HG03469 (cell line): ENCODE results near the gene USH2A.

ENCODE experiments used
- ATAC-seq: cut with Tn5 transposase; IDR thresholded peaks from one replicate; pipeline ENCODE4 v1.9.1; 2021; ENCODE audit warnings: mild to moderate bottlenecking, moderate library complexity, moderate number of reproducible peaks; ENCODE audit not compliant: unreplicated experiment

The USH2A gene

GRCh38 chr1:216422821-216423520 is at the start of gene USH2A:
Gene USH2A (minus strand): TSS chr1:216423448. CDS start chr1:216422336, 1,112 bp downstream.
- ATAC-seq = no peak

DNA sequence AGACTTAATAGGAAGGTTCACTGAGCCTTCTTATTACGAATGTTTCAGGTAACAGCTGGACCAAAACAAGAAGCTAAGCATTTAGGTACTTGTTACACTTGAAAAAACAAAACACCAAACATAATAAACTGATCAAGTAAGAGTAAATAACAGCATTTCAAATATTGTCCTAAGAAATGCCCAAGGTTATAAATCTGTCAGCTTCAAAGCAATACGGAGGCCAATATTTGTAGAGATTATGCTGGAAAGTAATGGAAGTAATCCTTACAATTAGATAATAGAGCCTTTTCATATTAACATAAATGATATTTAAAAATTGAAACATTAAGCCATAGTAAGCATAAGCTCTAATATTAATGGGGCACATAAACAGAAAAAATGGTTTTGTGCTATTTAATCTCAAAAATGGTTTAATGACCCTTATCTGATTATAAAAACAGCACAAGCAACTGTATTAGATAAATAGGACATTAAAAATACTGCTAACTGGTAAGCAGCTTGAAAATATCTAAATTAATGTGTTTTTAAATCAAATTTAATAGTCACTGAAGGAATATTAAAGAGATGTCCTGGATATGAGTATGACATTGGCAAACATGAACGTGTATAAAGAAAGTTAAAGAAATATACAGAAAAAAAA is 43.0 kb upstream of the USH2A start:
- no peak for ATAC-seq

DNA sequence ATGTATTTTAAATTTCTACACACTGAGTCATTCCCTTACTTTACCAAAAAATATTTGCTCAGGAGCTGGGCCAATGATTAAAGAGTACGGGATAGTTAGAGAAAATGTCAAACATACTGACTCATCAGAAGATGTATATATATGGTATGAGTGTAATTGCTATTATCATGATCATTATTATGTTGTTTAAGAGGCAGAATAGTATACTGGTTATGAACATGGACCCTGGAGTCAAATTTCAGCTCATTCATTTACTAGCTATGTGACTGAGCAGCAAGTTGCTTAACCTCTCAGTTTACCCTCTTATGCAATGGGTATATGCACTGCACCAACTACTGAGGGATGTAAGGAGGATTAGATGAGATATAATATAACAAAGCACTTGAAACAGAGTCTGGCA is 41.2 kb upstream of the USH2A start:
- no peak for ATAC-seq

GRCh38 chr1:216462066-216462775 is 39.0 kb upstream of the USH2A start:
- ATAC-seq = no peak

- ATAC-seq = no peak
Observed at GRCh38 chr1:216461466-216461865, 38.2 kb upstream of the USH2A start.

DNA sequence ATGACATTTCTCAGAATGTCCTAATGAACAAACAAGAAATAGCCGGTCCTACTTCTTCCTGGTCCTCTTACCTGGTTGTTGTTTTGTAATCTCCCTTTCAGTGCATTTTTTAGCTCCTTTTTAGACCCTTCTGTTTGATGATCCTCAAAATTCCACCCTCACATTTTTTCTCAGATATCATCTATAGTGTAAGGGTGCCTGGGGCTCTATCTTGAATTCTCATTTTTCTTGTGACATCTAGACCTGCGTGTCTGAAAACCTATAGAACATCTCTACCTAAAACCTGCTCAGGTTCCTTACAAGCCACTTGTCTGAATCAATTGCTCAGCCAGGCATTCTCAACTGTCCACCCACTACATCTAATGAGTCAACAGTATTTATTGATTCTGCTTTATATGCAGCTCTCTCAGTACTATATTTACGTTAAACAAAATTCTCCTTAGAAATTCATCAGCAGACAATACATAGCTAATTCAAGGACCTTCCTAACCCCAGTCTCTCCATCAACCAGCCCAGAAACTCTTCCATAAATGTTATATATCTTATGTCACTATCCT is 36.5 kb upstream of the USH2A start:
- no peak for ATAC-seq

DNA sequence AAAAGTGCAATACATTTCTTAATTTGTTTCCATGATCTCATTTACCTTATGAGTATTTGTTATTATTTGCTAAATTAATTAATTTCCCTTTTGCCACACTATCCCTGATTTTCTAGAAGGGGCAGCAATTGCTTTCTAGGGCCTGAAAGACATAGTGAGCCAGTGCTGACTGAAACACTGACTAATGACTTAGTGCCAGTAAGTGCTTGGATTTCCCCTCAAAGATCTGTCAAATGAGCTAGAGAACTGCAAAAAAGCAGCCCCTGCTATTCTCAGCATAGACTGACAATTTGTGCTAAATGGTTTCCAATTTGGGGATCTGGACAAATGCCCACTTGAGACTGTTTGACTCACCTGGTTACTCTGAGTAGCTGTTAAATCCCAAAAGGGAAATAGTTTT is 35.6 kb upstream of the USH2A start:
- no peak for ATAC-seq

- no peak for ATAC-seq
Observed at GRCh38 chr1:216457356-216457755, 34.1 kb upstream of the USH2A start.

GRCh38 chr1:216456682-216457081 is 33.4 kb upstream of the USH2A start:
- ATAC-seq = no peak

DNA sequence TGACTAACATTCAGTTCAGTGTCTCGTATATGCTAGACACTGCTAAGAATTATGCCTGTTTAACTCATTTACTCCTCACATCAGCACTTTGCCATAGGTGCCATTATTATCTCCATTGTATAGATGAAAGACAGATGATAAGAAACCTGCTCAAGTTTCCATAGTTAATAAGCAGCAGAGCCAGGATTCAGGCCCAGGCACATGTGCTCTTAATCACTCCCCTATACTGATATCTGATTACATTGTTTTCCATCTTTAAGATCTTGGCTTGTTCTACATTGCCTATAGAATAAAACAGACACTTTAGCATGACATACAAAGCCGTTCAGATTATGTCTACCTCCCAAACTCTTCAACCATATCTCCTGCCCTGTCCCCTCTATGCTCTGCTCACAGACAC is 30.5 kb upstream of the USH2A start:
- no peak for ATAC-seq

DNA sequence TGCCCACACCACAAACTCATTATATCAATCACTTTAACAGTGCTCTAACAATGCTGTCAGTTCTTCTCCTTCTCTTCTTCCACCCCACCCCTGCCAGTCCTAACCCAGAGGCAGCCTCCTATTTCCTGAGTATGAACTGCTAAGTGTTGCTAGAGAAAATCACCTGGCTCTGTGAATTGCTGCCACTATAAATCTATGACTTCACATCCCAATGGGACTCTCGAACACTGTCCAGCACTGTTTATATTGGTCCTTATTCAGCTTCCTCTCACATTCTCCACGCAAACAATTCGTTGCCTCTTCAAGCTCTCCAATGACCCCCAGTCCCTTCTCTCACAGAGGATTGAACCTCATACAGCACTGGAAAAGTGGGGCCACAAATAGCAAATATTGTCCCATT is 27.0 kb upstream of the USH2A start:
- no peak for ATAC-seq

GRCh38 chr1:216448011-216448510 is 24.8 kb upstream of the USH2A start:
- ATAC-seq = no peak

DNA sequence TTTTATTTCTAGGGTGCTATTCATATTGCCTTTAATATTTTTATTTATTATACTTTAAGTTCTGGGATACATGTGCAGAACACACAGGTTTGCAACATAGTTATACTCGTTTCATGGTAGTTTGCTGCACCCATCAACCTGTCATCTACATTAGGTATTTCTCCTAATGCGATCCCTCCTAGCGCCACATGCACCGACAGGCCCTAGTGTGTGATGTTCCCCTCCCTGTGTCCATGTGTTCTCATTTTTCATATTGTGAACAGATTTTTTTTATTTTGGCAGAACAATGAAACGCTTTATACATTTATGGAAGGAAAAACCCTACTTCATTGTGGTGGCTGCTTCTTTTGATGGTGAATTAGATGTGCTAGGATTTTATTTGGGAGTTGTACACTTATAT is 14.4 kb upstream of the USH2A start:
- ATAC-seq = no peak

DNA sequence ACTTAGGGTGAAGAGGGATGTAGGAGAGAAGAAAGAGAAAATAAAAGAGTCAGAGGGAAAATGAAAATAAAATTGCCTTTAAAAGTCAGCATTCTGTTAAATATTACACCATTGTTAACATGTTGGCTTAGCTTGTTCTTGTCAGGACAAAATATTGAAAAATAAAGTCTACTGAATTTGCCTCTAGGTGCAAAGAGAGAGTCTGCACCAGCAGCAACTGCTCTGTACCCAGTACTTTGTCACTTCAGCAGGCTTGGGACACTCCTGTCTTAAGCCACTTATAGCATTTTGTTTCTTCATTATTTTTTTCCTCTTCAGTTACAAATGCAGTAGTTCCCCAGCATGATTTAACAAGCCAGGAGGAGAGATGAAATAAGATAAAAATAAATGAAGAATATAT is 11.0 kb upstream of the USH2A start:
- ATAC-seq = no peak

DNA sequence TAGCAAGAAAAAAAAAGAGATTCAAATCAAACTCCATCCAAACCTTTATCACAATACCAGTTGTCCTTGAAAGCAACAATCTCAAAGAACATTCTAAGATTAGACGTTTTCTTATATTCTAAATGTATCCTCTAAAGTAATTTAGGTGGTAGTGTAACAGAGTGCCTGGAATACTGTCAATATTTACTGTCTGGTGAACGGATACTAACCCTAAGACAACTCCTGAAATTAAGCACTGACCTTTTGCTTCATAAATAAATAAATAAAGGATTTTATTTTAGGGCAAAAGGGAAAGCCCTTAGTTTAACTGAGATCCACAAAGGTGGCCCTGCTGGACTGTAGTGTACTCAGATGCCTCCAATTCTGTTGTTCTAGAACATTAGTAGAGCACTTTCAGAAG is 9.9 kb upstream of the USH2A start:
- ATAC-seq = no peak

DNA sequence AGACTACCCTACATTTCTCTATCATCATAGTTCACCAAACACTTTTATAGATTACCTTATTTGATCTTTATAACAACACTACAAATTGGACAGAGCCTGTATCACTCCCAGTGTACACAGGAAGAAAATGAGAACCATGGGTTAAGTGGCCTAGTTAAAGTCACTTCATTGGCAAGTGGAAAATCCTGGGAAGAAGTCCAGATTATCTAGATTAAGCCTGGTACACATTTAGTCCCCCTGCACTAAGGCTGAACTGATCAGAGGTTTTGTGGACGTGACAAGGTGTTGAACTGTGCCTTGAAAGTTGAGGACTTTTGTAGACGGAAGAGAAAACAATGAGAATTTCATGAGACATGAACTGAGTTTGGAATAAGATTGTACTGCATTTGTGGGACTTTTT is 7.5 kb upstream of the USH2A start:
- no peak for ATAC-seq

- ATAC-seq = no peak
Observed at GRCh38 chr1:216425577-216425976, 2.3 kb upstream of the USH2A start.

DNA sequence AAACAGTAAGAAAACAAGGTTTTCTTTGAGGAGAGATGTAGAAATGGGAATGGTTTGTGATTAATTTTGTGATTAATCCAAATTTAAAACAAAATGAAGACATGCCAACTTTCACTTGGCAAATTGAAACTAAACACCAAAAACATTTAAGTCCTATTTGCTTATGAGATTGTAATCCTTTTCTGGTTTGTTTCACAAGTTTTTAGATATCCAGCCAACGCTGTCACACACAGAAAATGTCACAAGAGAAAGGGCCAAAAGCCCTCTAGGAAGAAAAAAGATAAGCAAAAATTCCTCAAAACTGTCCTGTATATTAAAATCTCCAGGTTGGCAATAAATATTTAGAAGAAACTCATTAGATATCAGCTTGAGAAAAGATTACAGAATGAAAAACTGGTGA is 2.5 kb downstream of the USH2A start:
- ATAC-seq = no peak

DNA sequence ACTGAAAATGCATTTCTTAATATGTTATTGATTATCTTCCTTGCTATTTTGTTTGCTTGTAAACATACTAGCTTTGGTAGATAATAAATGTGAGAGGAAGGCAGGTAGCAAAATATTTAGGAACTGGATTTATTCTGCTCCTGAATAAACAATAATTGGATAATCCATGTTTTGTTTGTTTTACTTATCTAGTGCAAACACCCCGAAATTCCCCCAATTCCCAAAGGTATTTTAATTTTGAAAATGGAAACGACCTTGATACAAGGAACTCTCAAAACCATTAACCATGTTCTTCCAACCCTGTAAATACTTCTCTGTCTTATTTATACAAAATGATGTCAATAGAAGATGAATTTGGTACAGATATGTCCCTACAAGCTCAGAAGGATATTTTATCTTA is 3.0 kb downstream of the USH2A start:
- ATAC-seq = no peak

- no peak for ATAC-seq
Observed at GRCh38 chr1:216416488-216416887, 6.8 kb downstream of the USH2A start.

DNA sequence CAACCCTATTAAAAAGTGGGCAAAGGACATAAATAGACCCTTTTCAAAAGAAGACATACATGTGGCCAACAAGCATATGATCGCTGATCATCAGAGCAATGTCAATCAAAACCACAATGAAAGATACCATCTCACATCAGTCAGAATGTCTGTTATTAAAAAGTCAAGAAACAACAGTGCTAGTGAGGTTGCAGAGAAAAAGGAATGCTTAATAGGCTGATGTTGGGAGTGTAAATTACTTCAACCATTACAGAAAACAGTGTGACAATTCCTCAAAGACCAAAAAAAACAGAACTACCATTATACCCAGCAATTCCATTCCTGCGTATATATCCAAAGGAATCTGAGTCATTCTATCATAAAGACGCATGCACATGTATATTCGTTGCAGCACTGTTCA is 13.2 kb downstream of the USH2A start:
- ATAC-seq = no peak

DNA sequence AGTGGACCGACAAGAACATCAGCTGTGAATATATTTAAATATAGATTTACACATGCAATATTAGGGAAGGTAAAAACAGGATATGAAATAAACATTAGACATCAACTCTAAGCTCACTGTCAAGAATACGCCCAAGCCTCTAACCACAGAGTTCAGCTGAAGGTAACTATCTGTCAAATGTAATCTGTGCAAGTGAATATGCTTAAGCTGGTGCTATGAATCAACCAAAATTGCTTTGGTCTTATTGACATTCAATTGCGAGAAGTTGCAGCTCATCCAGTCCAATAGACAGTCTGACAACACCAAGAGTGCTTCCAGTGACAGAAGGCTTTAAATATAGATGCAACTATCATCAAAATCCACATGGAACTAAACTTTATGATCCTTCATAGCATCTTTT is 32.3 kb downstream of the USH2A start:
- ATAC-seq = no peak
